HepG2 (cell line): ENCODE results near the gene CAT. TPM values are rescaled to one million over a fixed set of nuclear protein-coding genes. Genes with fewer than 3 reads are reported as not detected.

ENCODE experiments used
- AFF4 ChIP-seq: sonication (generic); formaldehyde crosslinking; IDR thresholded peaks from 2 replicates; pipeline ENCODE4 v1.4.0; 2020; ENCODE audit warnings: missing genetic modification reagents
- DDIT3 ChIP-seq: sonication (generic); formaldehyde crosslinking; IDR thresholded peaks from 2 replicates; pipeline ENCODE4 v1.4.0; 2020; ENCODE audit warnings: mild to moderate bottlenecking, missing genetic modification reagents
- FOXA3 ChIP-seq: IDR thresholded peaks from 2 replicates; pipeline ENCODE4 v1.6.1; 2016; ENCODE audit warnings: missing genetic modification reagents, missing compliant biosample characterization
- HNF1A ChIP-seq, 2 experiments: sonication (generic) in 1 of 2; formaldehyde crosslinking in 1 of 2; IDR thresholded peaks; 2 replicates each; pipeline versions ENCODE4 v1.4.0 to v1.6.1; 2016 to 2020; ENCODE audit warnings: borderline replicate concordance in 1 of 2, low read depth in 1 of 2, mild to moderate bottlenecking in 1 of 2, missing genetic modification reagents in 1 of 2
- KLF6 ChIP-seq: IDR thresholded peaks from 2 replicates; pipeline ENCODE4 v1.8.0; 2016; ENCODE audit warnings: missing biosample characterization, missing genetic modification reagents
- MEIS2 ChIP-seq: sonication (generic); formaldehyde crosslinking; IDR thresholded peaks from 2 replicates; pipeline ENCODE4 v1.9.0; 2021; ENCODE audit warnings: mild to moderate bottlenecking, missing genetic modification reagents
- NR1H2 ChIP-seq: sonication (generic); formaldehyde crosslinking; IDR thresholded peaks from 2 replicates; pipeline ENCODE4 v1.8.1; 2022; ENCODE audit warnings: low read depth, missing genetic modification reagents, borderline replicate concordance
- PITX1 ChIP-seq: sonication (generic); formaldehyde crosslinking; IDR thresholded peaks from 2 replicates; pipeline ENCODE4 v1.5.1; 2020; ENCODE audit warnings: mild to moderate bottlenecking, missing genetic modification reagents
- RAD51 ChIP-seq: fragments of 450-650 bp; IDR thresholded peaks from 2 replicates; pipeline ENCODE4 v1.6.1; 2016; ENCODE audit warnings: borderline replicate concordance
- SP1 ChIP-seq, 2 experiments: fragments of 450-650 bp in 1 of 2; sonication (generic) in 1 of 2; formaldehyde crosslinking in 1 of 2; IDR thresholded peaks; 2 replicates each; pipeline versions ENCODE4 v1.4.0 to v1.6.1; 2016 to 2020; ENCODE audit warnings: missing genetic modification reagents in 1 of 2
- STAT6 ChIP-seq: sonication (generic); formaldehyde crosslinking; IDR thresholded peaks from 2 replicates; pipeline ENCODE4 v1.4.0; 2020; ENCODE audit warnings: missing genetic modification reagents, mild to moderate bottlenecking, borderline replicate concordance
- ZFP36L2 ChIP-seq: sonication (generic); formaldehyde crosslinking; IDR thresholded peaks from 2 replicates; pipeline ENCODE4 v1.4.0; 2020; ENCODE audit warnings: missing genetic modification reagents
- ZNF350 ChIP-seq: sonication (generic); formaldehyde crosslinking; IDR thresholded peaks from 2 replicates; pipeline ENCODE4 v1.4.0; 2020; ENCODE audit warnings: mild to moderate bottlenecking, low read depth, missing genetic modification reagents, borderline replicate concordance
- ZNF678 ChIP-seq: sonication (generic); formaldehyde crosslinking; IDR thresholded peaks from 2 replicates; pipeline ENCODE4 v1.4.0; 2020; ENCODE audit warnings: mild to moderate bottlenecking, missing genetic modification reagents
- ZNF710 ChIP-seq: sonication (generic); formaldehyde crosslinking; IDR thresholded peaks from 2 replicates; pipeline ENCODE4 v1.5.0; 2020; ENCODE audit warnings: mild to moderate bottlenecking, missing genetic modification reagents, borderline replicate concordance
- polyA plus RNA-seq, 8 experiments: library from polyadenylated mRNA; depleted of rRNA in 3 of 8; stranded (reverse) in 7 of 8; unstranded in 1 of 8; fragments of >200 nt; fragmentation: Illumina TruSeq in 4 of 8; extraction: Trizol in 4 of 8; gene quantifications; 2 replicates each; pipeline versions ENCODE4 v1.2.1 to v1.2.3, GENCODE V29; 2011 to 2016; ENCODE audit warnings: low read depth in 4 of 8, missing spikeins in 1 of 8, mixed read lengths in 1 of 8; ENCODE audit not compliant: insufficient read depth in 1 of 8
- total RNA-seq, 5 experiments: library from RNA; depleted of rRNA; stranded (reverse); fragments of >200 nt; fragmentation: Illumina TruSeq; extraction: Trizol; gene quantifications; 2 replicates each; pipeline ENCODE4 v1.2.3, GENCODE V29; 2016; ENCODE audit warnings: low read depth in 1 of 5

CAT gene
- total and polyA plus RNA-seq, 2 of the 13 experiments (the other 11 are each of a cell fraction or from before 2014, with no cell fraction given), result 107 to 136 TPM

GRCh38 chr11:34433899-34434298 is 4.8 kb upstream of the CAT start (continued):
- TF ChIP-seq HNF1A (IDR thresholded peaks at IDR 0.05; ENCODE audit: low read depth) (no peak), HNF1A (CRISPR knock-in tag; IDR thresholded peaks at IDR 0.05; ENCODE audit: borderline replicate concordance) (peak; percentile 42; the same call in 1 of the 2 replicates), ZNF710 (CRISPR knock-in tag) (no peak), SP1 (IDR thresholded peaks at IDR 0.05) (no peak), SP1 (CRISPR knock-in tag; IDR thresholded peaks at IDR 0.05) (no peak), ZFP36L2 (CRISPR knock-in tag) (no peak), STAT6 (CRISPR knock-in tag) (no peak), DDIT3 (CRISPR knock-in tag) (no peak), AFF4 (CRISPR knock-in tag) (no peak), PITX1 (peak; percentile 75), MEIS2 (no peak), ZNF350 (CRISPR knock-in tag) (no peak), KLF6 (CRISPR knock-in tag) (no peak), NR1H2 (CRISPR knock-in tag) (no peak), ZNF678 (CRISPR knock-in tag) (no peak), RAD51 (no peak), FOXA3 (peak; percentile 56; the same call in 1 of the 2 replicates)
